ENCODE results near the gene TCAP. TPM values are rescaled to one million over a fixed set of nuclear protein-coding genes. Genes with fewer than 3 reads are reported as not detected.

The TCAP gene
- total RNA-seq, 1 donor from 2014 or later, result 0.49 TPM

DNA sequence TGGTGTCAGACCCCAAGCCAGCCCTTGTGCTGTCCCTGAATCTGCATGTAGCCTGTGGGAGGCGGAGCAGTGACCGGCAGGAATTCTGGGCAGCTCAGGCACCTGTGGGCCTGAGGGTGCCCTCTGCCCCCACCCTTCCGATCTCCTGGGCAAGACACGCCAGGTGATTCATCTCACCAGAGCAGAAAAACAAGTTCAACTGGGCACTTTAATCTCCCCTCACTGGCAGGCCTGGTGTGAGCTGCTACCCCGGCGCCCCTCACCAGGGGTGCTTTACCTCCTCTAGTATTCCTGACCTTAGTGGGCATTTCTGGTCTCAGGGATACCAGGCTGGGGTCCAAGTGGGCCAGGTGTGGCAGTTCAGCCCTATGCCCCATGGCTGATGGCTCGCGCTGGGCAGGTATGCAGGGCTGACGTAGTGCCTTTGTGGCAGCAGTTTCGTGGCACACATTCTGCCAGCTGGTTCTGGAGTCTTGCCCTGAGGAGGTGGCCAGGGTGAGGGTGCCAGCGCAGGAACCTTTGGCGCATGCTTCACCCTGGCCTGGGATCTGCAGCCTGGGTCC is 40.7 kb downstream of the TCAP start:
- Histone ChIP-seq H3K9me3 (no peaks in the 10 kb centered on the region), H3K27me3 (no peaks in the 10 kb centered on the region), H3K4me3 (no peak overlapping the region), H3K4me1 (peaks cover 65% of the 10 kb centered on the region), H3K36me3 (peaks cover 0 to 33% of the 10 kb centered on the region in 2 donors), H3K27ac (peak overlapping the region; percentile 57)
- DNase-seq (ENCODE audit: extremely low spot score in 2 of 2), result no peak
- intact Hi-C loops (cut with DNase I), result no loop called here
- peak; percentile 41 to 63 for TF ChIP-seq POLR2AphosphoS5 (IDR thresholded peaks at IDR 0.05; ENCODE audit: insufficient read depth in 1 of 2, low read depth in 1 of 2)
- TF ChIP-seq, protein P1, sequence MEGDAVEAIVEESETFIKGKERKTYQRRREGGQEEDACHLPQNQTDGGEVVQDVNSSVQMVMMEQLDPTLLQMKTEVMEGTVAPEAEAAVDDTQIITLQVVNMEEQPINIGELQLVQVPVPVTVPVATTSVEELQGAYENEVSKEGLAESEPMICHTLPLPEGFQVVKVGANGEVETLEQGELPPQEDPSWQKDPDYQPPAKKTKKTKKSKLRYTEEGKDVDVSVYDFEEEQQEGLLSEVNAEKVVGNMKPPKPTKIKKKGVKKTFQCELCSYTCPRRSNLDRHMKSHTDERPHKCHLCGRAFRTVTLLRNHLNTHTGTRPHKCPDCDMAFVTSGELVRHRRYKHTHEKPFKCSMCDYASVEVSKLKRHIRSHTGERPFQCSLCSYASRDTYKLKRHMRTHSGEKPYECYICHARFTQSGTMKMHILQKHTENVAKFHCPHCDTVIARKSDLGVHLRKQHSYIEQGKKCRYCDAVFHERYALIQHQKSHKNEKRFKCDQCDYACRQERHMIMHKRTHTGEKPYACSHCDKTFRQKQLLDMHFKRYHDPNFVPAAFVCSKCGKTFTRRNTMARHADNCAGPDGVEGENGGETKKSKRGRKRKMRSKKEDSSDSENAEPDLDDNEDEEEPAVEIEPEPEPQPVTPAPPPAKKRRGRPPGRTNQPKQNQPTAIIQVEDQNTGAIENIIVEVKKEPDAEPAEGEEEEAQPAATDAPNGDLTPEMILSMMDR (IDR thresholded peaks at IDR 0.05), result no peak

DNA sequence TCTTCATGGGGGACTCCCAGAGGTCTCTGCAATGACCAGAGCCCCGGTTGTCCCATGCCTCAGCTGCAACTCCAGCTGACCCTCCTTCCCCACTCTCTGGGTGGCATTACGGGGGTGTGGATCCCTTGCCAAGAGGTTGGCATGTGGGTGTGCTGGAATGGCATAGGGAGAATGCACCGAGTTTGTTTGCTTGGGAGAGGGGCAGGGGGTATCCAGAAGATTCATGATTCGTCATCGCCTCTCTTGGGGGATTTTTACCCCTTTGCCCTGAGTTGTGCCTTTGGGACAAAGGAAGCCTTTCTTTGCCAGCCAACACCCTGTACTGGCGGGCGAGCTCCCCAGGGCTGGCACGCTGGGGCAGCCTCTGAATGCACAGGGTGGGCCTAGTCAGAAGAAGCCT is 41.2 kb downstream of the TCAP start:
- no peaks in the 10 kb centered on the region for H3K9me3 ChIP-seq
- no peaks in the 10 kb centered on the region for H3K27me3 ChIP-seq
- H3K4me1 ChIP-seq, result peaks cover 60% of the 10 kb centered on the region
- intact Hi-C loops (cut with DNase I), result no loop called here
- peak overlapping the region; percentile 57 for H3K27ac ChIP-seq
- TF ChIP-seq POLR2A (IDR thresholded peaks at IDR 0.05), result no peak
- TF ChIP-seq POLR2AphosphoS5 (IDR thresholded peaks at IDR 0.05; ENCODE audit: insufficient read depth in 1 of 2, low read depth in 1 of 2), result no peak
- TF ChIP-seq, protein P1 (IDR thresholded peaks at IDR 0.05), result no peak
- DNase-seq (ENCODE audit: extremely low spot score in 2 of 2), result no peak
- peaks cover 0 to 35% of the 10 kb centered on the region in 2 donors for H3K36me3 ChIP-seq
- no peak overlapping the region for H3K4me3 ChIP-seq

DNA sequence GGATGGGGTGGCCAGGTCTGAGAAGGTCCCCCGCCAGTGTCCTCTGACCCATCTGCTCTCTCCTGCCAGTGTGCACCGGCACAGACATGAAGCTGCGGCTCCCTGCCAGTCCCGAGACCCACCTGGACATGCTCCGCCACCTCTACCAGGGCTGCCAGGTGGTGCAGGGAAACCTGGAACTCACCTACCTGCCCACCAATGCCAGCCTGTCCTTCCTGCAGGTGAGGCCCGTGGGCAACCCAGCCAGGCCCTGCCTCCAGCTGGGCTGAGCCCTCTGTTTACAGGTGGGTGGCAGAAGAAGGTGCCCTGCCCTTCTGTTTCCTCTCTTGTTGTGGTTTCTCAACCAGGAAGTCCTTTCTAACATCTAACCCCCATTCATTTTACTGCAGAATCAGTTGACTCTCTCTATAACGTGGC is 41.8 kb downstream of the TCAP start:
- intact Hi-C loops (cut with DNase I), result no loop called here
- H3K27ac ChIP-seq, result no peak overlapping the region

DNA sequence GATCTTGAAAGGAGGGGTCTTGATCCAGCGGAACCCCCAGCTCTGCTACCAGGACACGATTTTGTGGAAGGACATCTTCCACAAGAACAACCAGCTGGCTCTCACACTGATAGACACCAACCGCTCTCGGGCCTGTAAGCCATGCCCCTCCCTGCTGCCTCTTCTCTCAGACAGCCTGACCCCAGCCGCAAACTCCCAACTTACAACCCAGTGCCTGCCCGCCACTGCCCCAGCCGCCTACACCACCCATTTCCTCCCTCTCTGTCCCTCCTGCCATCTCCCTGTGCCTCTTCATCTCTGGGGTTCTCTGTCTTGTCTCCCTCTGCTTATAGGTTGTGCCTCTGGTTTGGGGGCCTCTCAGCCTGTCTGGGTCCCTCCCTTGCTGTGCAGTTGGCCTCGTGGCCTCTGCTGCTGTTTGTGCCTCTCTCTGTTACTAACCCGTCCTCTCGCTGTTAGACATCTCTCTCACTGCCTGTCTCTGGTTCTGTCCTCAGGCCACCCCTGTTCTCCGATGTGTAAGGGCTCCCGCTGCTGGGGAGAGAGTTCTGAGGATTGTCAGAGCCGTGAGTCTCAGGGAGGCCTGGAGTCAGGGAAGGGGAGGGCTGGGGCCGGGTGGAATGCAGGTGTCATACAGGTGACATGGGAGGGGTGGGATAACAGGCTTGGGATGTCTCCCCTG is 44.3 kb downstream of the TCAP start:
- no peak overlapping the region for H3K27ac ChIP-seq
- no peak overlapping the region for H3K4me3 ChIP-seq
- H3K27me3 ChIP-seq, result no peaks in the 10 kb centered on the region
- H3K36me3 ChIP-seq, result peaks cover 0 to 56% of the 10 kb centered on the region in 2 donors
- DNase-seq (ENCODE audit: extremely low spot score in 2 of 2), result no peak
- TF ChIP-seq, protein P1 (IDR thresholded peaks at IDR 0.05), result no peak
- TF ChIP-seq POLR2AphosphoS5 (IDR thresholded peaks at IDR 0.05; ENCODE audit: insufficient read depth in 1 of 2, low read depth in 1 of 2), result no peak
- TF ChIP-seq POLR2A (IDR thresholded peaks at IDR 0.05), result no peak
- H3K9me3 ChIP-seq, result no peaks in the 10 kb centered on the region
- H3K4me1 ChIP-seq, result peaks cover 32% of the 10 kb centered on the region
- intact Hi-C loops (cut with DNase I), result no loop called here

More for the DNA sequence above, 41.8 kb downstream of the TCAP start:
- no peak for DNase-seq (ENCODE audit: extremely low spot score in 2 of 2)
- Histone ChIP-seq H3K4me3 (no peak overlapping the region), H3K9me3 (no peaks in the 10 kb centered on the region), H3K4me1 (peaks cover 54% of the 10 kb centered on the region), H3K27me3 (no peaks in the 10 kb centered on the region), H3K36me3 (peaks cover 0 to 40% of the 10 kb centered on the region in 2 donors)
- TF ChIP-seq POLR2A (IDR thresholded peaks at IDR 0.05), result no peak
- TF ChIP-seq POLR2AphosphoS5 (IDR thresholded peaks at IDR 0.05; ENCODE audit: insufficient read depth in 1 of 2, low read depth in 1 of 2), result no peak
- TF ChIP-seq, protein P1 (IDR thresholded peaks at IDR 0.05), result no peak

All from vagina (tissue), 2 donors.